Measurements from ENCODE around the gene ALPL. TPM values are rescaled to one million over a fixed set of nuclear protein-coding genes. Genes with fewer than 3 reads are reported as not detected.

Gene ALPL
- total RNA-seq, 1 donor from 2014 or later = 1.4 TPM

GRCh38 chr1:21619375-21619947, 110.2 kb downstream of the ALPL start:
- no peak for DNase-seq

DNA sequence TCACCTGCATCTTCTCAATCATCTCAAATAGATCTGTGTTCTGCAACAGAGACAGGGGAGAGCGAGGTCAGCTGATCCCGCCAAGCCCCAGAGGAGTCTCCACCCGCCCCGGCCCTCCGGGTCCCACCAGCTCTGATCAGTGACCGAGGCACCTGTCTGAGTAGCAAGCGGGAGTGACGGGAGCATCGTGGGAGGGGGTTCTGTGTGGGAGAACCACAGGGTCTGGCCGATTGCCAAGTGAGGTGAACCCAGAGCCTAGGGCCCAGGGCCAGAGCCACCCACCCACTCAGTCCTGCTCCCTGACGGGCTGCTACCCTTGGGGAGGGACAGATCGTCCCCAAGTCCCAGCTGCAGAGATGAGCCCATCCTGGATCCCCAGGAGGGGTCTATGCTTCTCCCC, 110.8 kb downstream of the ALPL start:
- DNase-seq = no peak

- DNase-seq = peak; percentile 26
Observed at GRCh38 chr1:21620496-21620895, 111.3 kb downstream of the ALPL start.

DNA sequence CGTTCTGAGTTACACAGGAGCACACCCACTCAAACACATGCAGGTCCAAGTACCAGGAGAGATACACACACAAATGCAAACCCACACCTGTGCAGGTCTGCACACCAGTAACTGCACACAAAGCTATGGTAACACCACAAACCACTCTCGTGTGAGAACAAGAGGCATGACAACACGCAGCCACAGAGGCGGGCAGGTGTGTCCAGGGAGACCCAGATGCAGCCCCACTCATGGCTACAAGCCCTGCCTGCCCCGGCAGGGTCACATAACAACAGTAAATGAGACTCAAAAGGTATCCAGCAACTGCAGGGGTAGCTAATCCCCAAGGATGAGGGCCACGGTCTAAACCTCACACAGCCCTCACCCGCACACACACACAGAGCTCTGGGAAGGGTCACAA, 111.8 kb downstream of the ALPL start:
- DNase-seq = no peak

GRCh38 chr1:21621761-21622436, 112.7 kb downstream of the ALPL start:
- DNase-seq = no peak

- no peak for DNase-seq
Observed at GRCh38 chr1:21622466-21623315, 113.5 kb downstream of the ALPL start.

GRCh38 chr1:21623410-21623961, 114.3 kb downstream of the ALPL start:
- DNase-seq = no peak

- DNase-seq = no peak
Observed at GRCh38 chr1:21624571-21625389, 115.6 kb downstream of the ALPL start.

DNA sequence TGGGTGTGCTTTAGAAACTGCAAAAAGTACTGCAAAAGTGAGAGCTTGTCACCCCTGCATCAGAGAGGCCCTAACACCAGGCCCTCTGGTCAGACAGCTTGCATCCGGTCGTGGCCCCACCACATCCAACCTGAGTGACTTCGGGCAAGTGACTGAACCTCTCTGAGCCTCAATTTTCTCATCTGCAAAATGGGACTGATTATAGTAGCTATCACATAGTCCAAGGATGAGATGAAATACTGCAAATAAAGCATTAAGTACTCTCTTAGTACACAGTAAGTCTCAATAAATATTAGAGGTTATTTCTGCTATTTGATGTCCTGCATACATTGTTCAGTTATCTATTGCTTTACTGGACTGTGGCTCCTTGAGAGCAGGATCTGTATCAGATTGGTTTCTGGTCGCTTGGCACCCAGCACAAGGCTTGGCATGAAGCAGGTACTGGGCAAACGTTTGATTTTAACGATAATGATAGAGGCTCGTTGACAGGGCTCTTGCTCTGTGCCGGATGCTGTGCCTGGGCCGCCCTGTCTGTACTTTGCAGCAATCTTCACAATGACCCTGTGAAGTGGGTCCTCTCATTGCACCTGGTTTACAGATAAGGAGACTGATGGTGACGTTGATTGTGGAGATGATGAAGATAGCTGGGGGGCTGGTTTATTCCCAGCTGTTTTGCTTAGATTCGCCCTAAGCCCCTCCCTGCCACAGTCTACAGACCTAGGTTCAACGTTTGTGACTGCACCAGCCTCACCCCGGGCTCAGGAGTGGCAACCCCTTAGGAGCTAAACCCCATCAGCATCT, 116.4 kb downstream of the ALPL start:
- DNase-seq = no peak

- no peak for DNase-seq
Observed at GRCh38 chr1:21626921-21627339, 117.7 kb downstream of the ALPL start.

Other genes with a start within 250 kb of the ALPL start
- gene ECE1, start 219.0 kb upstream of the ALPL start, total RNA-seq = 9.5 TPM
- 9.5 TPM for gene NBPF3, start 69.3 kb upstream of the ALPL start, total RNA-seq
- 26.4 TPM for gene RAP1GAP, start 159.9 kb downstream of the ALPL start, total RNA-seq

Measured in occipital lobe (tissue), 2 donors.